ENCODE results near the gene SLC8B1.

- TF ChIP-seq, protein P1, sequence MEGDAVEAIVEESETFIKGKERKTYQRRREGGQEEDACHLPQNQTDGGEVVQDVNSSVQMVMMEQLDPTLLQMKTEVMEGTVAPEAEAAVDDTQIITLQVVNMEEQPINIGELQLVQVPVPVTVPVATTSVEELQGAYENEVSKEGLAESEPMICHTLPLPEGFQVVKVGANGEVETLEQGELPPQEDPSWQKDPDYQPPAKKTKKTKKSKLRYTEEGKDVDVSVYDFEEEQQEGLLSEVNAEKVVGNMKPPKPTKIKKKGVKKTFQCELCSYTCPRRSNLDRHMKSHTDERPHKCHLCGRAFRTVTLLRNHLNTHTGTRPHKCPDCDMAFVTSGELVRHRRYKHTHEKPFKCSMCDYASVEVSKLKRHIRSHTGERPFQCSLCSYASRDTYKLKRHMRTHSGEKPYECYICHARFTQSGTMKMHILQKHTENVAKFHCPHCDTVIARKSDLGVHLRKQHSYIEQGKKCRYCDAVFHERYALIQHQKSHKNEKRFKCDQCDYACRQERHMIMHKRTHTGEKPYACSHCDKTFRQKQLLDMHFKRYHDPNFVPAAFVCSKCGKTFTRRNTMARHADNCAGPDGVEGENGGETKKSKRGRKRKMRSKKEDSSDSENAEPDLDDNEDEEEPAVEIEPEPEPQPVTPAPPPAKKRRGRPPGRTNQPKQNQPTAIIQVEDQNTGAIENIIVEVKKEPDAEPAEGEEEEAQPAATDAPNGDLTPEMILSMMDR (IDR thresholded peaks at IDR 0.05) = no peak
- no peak for TF ChIP-seq POLR2AphosphoS5 (IDR thresholded peaks at IDR 0.05)
Measured at GRCh38 chr12:113320401-113320800, 14.5 kb downstream of the SLC8B1 start.
